SU-DHL-6 (cell line): ENCODE results near the gene RAB6B.

ENCODE experiments used
- H2AFZ ChIP-seq: fragments of 200-600 bp; sonication (generic); 2 replicates; pipeline ENCODE4 v1.6.1; 2014; ENCODE audit warnings: low read depth, mild to moderate bottlenecking, moderate library complexity, mixed read lengths, antibody characterized with exemption, low read length; ENCODE audit not compliant: severe bottlenecking
- H3F3A ChIP-seq: fragments of 200-600 bp; shearing (Covaris generic); 2 replicates; pipeline ENCODE4 v1.6.0; 2016; ENCODE audit warnings: antibody characterized with exemption, mild to moderate bottlenecking; ENCODE audit not compliant: insufficient read depth
- H3K27ac ChIP-seq: fragments of 200-600 bp; sonication (generic); 2 replicates; pipeline ENCODE4 v1.5.1; 2016; ENCODE audit warnings: low read depth, mild to moderate bottlenecking, low read length, moderate library complexity, mixed read lengths
- H3K27me3 ChIP-seq: fragments of 200-600 bp; sonication (generic), shearing (Covaris generic); 2 replicates; pipeline ENCODE4 v1.6.0; 2014; ENCODE audit warnings: mild to moderate bottlenecking, low read length
- H3K36me3 ChIP-seq: fragments of 200-600 bp; sonication (generic); 2 replicates; pipeline ENCODE4 v1.6.1; 2014; ENCODE audit warnings: mild to moderate bottlenecking, low read length, mixed read lengths
- H3K4me2 ChIP-seq: fragments of 300-600, 200-600 bp; shearing (Covaris generic), sonication (generic); 2 replicates; pipeline ENCODE4 v1.6.0; 2014; ENCODE audit warnings: low read length, low read depth, mild to moderate bottlenecking; ENCODE audit not compliant: poor library complexity, severe bottlenecking
- H3K4me3 ChIP-seq: fragments of 200-600 bp; sonication (generic); 2 replicates; pipeline ENCODE4 v1.5.1; 2014; ENCODE audit warnings: antibody characterized with exemption, low read length, mild to moderate bottlenecking, mixed read lengths; ENCODE audit not compliant: insufficient read depth, poor library complexity, severe bottlenecking
- H3K79me2 ChIP-seq: fragments of 200-600 bp; sonication (generic); 2 replicates; pipeline ENCODE4 v1.6.1; 2014; ENCODE audit warnings: mild to moderate bottlenecking, low read length, moderate library complexity; ENCODE audit not compliant: insufficient read depth
- H3K9ac ChIP-seq: fragments of 200-600 bp; sonication (generic); 2 replicates; pipeline ENCODE4 v1.7.0; 2014; ENCODE audit warnings: mild to moderate bottlenecking, low read length
- H3K9me2 ChIP-seq: fragments of 200-600 bp; sonication (generic); replicated peaks from 2 replicates; pipeline ENCODE4 v1.6.1; 2014; ENCODE audit warnings: low read length; ENCODE audit not compliant: insufficient read depth
- H3K9me3 ChIP-seq: fragments of 200-600 bp; sonication (generic); 2 replicates; pipeline ENCODE4 v1.6.1; 2014; ENCODE audit warnings: low read length, mixed read lengths; ENCODE audit not compliant: insufficient read depth
- H4K20me1 ChIP-seq: fragments of 200-600 bp; sonication (generic); 2 replicates; pipeline ENCODE4 v1.6.1; 2014; ENCODE audit warnings: low read depth, mild to moderate bottlenecking, antibody characterized with exemption, low read length, moderate library complexity, mixed read lengths
- EZH2phosphoT487 ChIP-seq: fragments of 200-600 bp; sonication (generic), shearing (Covaris generic); conservative IDR thresholded peaks from 2 replicates; pipeline ENCODE4 v1.6.1; 2018; ENCODE audit warnings: mild to moderate bottlenecking, antibody characterized with exemption, low read length, moderate library complexity, mixed read lengths
- TF ChIP-seq, protein P1 (sequence below): fragments of 200-600 bp; sonication (generic); IDR thresholded peaks from one replicate; pipeline ENCODE4 v1.5.1; 2017; ENCODE audit warnings: antibody characterized with exemption, mild to moderate bottlenecking, low read length, moderate library complexity; ENCODE audit not compliant: insufficient read depth, poor library complexity, severe bottlenecking

The RAB6B gene

DNA sequence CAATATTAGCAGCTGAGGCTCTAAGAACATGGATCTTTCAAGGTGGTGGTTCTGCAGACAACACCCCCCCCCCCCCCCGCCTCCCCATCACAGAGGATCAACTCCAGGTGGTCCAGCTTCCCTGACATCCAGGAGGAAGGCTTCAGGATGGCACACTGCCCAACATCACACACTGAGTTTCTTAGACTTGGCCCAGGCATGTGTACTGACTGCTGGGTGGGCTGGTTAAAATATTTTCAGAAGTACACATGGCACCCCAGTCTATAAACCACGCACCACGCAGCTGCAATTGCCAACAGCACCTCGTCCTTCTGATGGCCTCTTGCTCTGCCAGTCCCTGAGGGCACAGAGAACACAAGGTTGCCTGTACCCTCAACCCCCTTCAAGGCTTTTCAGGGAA lies 68.0 kb downstream of the RAB6B start:
- Histone ChIP-seq H3F3A (no peaks in the 10 kb centered on the region), H3K4me2 (no peak overlapping the region)
- TF ChIP-seq, protein P1, sequence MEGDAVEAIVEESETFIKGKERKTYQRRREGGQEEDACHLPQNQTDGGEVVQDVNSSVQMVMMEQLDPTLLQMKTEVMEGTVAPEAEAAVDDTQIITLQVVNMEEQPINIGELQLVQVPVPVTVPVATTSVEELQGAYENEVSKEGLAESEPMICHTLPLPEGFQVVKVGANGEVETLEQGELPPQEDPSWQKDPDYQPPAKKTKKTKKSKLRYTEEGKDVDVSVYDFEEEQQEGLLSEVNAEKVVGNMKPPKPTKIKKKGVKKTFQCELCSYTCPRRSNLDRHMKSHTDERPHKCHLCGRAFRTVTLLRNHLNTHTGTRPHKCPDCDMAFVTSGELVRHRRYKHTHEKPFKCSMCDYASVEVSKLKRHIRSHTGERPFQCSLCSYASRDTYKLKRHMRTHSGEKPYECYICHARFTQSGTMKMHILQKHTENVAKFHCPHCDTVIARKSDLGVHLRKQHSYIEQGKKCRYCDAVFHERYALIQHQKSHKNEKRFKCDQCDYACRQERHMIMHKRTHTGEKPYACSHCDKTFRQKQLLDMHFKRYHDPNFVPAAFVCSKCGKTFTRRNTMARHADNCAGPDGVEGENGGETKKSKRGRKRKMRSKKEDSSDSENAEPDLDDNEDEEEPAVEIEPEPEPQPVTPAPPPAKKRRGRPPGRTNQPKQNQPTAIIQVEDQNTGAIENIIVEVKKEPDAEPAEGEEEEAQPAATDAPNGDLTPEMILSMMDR: no peak
- no peak for TF ChIP-seq EZH2phosphoT487

DNA sequence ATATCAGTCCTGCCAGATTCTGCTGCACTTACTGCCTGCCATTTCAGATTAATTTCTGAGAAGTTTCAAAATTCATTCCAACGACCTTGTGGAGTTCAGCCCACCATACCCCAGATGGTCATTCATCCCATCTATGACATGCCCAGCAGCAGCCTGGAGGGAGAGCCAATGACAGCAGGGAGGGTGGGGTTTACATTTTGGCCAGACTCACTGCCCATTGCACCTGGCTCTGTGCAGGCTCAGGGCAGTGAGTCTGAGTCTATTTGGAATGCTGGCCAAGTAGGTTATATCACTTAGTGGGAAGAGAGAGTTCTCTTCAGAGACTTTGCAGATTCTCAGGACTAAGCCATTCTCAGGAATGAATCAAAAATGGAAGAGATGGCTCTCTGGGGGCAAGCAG lies 68.5 kb downstream of the RAB6B start:
- Histone ChIP-seq H4K20me1 (no peaks in the 10 kb centered on the region), H3K27ac (no peak overlapping the region), H3K4me3 (no peak overlapping the region), H3K36me3 (no peaks in the 10 kb centered on the region), H3K9me2 (no peaks in the 10 kb centered on the region), H2AFZ (no peak overlapping the region), H3K4me2 (no peak overlapping the region), H3K9me3 (no peaks in the 10 kb centered on the region), H3K27me3 (no peaks in the 10 kb centered on the region), H3K9ac (no peak overlapping the region), H3K79me2 (no peaks in the 10 kb centered on the region), H3F3A (no peaks in the 10 kb centered on the region)
- TF ChIP-seq EZH2phosphoT487: no peak
- TF ChIP-seq, protein P1: no peak

More for the DNA sequence above, 68.0 kb downstream of the RAB6B start:
- H2AFZ ChIP-seq: no peak overlapping the region
- H3K27ac ChIP-seq: no peak overlapping the region
- no peak overlapping the region for H3K9ac ChIP-seq
- H3K9me3 ChIP-seq: no peaks in the 10 kb centered on the region
- H3K36me3 ChIP-seq: no peaks in the 10 kb centered on the region
- H3K27me3 ChIP-seq: no peaks in the 10 kb centered on the region
- H3K9me2 ChIP-seq: no peaks in the 10 kb centered on the region
- no peaks in the 10 kb centered on the region for H4K20me1 ChIP-seq
- no peak overlapping the region for H3K4me3 ChIP-seq
- no peaks in the 10 kb centered on the region for H3K79me2 ChIP-seq

DNA sequence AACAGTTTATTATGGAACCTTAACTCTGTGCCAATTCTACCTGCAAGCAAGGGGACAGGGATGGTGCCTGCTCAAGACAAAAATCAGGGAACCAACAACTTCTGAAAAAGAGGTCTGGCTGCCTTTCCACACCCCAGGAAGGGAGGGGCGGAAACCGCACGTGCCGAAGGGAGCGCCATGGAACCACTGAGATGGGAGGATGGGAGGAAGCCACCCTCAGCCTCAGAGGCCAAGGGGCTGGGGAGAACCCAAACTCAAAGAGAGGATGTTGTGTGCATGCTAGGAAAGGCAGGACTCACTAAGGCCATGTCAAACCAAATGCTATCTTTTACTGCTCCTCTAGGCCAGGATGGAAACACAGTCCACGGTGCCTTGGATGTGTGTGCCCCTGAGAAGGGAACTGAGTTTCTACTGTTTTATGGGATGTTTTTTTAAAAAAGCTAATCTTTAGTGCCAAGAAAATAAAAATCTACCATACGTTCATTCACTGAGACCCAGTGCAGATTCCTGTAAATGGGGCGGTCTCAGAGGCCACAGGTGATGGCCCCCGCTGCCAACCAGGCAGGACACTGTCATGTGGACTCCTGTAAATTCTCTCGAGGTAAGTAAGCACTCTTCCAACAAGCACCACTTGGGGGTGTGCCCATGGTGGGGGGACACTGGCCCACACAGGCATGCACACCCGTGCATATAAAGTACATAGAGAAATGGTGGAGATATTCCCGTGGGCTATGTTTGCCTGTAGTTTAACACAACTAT lies 69.5 kb downstream of the RAB6B start:
- H3F3A ChIP-seq: no peaks in the 10 kb centered on the region

More for the DNA sequence above, 69.5 kb downstream of the RAB6B start:
- H4K20me1 ChIP-seq: no peaks in the 10 kb centered on the region
- no peaks in the 10 kb centered on the region for H3K9me2 ChIP-seq
- H3K27me3 ChIP-seq: no peaks in the 10 kb centered on the region
- H3K9me3 ChIP-seq: no peaks in the 10 kb centered on the region
- no peak overlapping the region for H2AFZ ChIP-seq
- no peak overlapping the region for H3K27ac ChIP-seq
- H3K4me2 ChIP-seq: no peak overlapping the region
- no peaks in the 10 kb centered on the region for H3K36me3 ChIP-seq
- no peak overlapping the region for H3K4me3 ChIP-seq
- TF ChIP-seq, protein P1: no peak
- no peak for TF ChIP-seq EZH2phosphoT487
- H3K9ac ChIP-seq: no peak overlapping the region
- no peaks in the 10 kb centered on the region for H3K79me2 ChIP-seq
